NCI-H146 treated with DMSO at 0.1 percent for 48 hours (cell line): ENCODE data around the gene MAGEA9B.
"Not testable (repeated sequence)": the region's sequence is repeated elsewhere in the genome, so short reads cannot be mapped to it uniquely, and the experiment has no call there.

ENCODE experiments used
- DNase-seq: peaks from one replicate; lab custom pipeline; 2025; ENCODE audit not compliant: unreplicated experiment; lab: John Stamatoyannopoulos, UW

The MAGEA9B gene, protein sequence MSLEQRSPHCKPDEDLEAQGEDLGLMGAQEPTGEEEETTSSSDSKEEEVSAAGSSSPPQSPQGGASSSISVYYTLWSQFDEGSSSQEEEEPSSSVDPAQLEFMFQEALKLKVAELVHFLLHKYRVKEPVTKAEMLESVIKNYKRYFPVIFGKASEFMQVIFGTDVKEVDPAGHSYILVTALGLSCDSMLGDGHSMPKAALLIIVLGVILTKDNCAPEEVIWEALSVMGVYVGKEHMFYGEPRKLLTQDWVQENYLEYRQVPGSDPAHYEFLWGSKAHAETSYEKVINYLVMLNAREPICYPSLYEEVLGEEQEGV

DNA sequence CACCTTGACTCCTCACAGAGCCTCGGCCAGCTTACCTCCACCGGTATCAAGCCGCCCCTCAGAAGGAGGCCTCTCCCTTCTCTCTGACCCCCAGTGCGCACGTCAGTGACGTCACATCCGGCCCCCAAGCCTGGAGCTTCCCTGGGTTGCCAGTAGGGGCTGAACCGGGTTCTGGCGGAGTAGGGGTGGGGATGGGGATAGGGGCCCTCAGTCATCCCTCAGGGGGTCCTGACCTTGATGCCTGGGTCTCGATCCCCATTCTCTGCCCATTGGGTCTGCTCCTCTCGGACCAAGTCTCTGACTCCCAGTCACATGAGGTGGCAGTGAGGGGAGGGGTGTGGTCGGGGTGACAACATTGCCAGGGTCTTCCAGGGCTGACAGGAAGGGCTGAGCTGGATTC, at the start of gene MAGEA9B:
Gene MAGEA9B (minus strand): TSS at position 101 of the 400 bp plus-strand sequence. CDS start 4,280 bp downstream, outside the sequence.
- not testable (repeated sequence) for DNase-seq

DNA sequence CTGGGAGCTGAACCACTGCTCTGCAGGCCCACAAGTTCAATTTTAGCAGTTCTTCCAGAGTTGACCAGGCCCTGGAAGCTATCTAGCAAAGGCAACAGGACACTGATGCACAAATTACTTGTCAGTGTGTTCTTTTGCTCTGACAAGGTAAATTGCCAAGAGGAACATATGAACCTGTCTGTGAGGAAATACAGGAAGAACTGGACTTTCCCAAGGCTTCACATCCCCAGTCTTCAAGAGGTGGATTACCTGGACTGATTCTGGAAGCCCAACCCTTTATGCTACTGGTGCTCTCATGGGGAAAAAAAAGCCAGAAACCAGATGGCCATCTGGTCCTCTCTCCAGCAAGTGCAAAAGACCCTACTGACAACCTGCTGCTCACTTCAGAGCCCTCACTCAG, 46.3 kb upstream of the MAGEA9B start:
- DNase-seq: no peak

DNA sequence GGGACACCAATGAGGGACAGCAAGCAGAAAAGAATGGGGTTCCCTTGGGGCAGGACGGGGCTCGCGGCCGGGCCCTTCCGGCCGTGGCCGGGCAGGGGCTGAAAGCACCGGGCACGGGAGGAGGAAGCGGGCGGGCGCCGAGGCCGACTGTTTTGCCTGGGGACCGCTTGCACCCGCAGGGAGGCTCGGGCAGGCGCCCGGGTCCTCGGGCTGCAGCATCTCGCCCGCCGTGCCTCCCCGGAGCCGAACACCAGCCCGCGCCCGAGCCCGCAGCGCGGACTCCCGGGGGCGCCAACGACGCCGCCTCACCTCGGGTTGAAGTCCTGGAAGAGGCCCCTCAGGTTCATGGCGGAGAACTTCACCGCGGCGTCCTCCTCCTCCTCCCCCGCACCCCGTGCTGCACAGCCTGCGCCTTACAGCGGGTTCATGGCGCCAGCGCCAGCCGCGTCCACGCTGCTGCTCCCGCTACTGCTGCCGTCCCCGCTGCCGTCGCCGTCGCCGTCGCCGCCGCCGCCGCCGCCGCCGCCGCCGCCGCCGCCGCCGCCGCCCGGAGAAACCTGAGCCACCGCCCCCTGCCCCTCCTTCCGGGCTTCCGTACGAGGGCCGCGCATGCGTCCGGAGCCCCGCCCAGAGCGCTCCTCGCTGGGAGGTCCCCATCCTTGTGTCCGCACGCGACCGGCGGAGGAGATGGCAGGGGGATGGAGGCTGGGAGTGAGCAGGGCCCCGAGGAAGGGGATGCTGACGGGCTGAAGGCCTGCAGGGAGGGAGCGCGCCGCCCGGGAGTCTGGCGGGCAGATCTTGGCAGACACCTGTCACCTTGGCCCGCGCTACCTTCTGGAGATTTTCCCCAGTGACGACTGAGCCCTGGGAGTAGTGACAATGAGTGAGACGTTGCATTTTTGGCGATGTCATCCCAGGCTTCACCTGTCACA, 44.2 kb upstream of the MAGEA9B start, which contains the start of gene TMEM185A:
Gene TMEM185A (minus strand): TSS at position 559 of the 932 bp plus-strand sequence. CDS start 212 bp downstream, at position 347.
- peak; percentile 33 for DNase-seq

DNA sequence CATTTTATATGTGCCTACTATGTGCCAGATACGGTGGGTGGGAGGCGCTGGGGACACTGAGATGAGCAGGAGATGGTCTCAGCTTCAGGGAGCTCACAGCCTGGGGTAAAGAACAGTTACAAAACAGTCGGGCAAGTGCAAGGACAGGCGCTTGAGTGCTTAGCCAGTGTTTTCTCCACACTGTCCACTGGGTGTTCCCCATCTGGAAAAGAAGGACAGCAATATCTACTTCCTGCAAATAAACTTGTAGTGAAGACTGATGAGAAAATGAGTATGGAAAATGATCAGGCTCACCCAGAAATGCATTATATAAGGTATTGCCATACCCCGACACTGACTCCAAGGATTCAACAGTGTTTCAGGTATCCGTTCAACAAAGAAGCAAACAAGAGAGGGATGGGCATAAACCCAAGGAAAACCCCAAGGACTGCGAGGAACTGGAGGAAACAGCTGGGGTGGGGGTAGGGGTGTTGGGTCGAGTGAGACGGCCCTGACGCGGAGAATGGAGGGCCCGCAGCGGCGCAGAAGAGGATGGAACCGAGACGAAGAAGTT, 43.5 kb upstream of the MAGEA9B start:
- DNase-seq: no peak

DNA sequence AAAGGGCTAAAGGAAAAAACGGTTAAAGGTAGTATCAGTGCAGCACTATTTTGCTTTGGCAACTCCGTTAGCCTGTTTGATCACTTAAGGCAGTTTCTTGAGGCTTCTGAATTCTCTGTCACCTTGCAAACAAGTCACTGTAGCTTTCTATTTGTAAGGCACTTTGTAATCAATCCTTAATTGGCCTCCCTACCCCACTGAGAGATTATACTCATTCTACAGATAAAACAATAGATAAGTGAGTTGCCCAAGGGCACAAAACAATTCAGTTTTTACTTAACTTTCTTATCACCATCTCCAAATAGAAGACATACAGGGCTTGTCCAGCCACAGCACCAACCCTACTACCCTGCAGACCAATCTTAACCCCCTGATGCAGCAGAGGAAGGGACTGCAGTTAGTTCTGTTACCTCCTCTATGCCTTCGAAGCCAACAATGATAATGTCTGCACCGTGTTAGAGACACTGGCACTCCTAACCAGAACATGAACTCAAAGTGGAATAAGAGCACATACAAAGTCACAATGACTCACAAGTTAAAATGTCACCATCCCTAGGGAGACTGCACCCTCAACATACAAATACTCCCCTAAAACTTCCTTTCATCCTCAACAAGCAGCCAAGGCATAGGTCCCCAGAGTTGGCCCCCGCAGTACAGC, 42.6 kb upstream of the MAGEA9B start:
- peak; percentile 1 for DNase-seq

DNA sequence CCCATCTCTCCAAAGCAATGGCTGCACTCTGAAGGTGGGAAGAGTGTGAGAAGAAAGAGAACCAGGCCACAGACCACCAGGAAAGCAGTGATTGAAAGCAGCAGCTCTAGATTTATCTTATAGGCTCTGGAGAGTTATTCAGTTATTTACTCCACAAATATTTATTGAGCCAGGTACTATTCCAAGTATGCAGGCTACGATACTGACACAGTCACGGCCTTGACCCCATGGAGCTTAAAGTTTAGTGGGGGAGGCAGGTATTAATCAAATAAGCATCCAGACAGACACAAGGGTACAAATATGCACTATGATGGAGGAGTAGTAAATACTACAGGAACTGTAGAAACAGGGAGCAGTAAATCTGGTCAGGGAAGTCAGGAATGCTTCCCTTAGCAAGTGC, 41.5 kb upstream of the MAGEA9B start:
- no peak for DNase-seq

DNA sequence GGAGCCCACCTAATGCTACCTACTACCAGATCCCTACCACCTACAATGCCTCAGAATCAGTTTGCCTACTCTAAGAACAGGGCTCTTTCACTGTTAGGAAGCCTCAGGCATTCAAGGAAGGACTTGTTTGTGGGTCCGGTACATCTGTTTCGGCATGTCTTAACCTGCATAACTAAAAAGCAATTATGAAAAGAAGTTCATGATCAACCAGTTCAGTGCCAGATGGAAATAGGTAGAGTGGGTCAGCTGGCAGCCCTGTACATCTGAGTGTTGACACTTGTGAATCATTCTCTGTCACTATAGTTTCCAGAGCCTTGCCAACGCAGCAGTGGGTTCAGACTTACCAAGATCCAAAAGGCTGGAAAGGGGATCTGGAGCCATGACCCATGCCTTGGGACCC, 41.0 kb upstream of the MAGEA9B start:
- no peak for DNase-seq

DNA sequence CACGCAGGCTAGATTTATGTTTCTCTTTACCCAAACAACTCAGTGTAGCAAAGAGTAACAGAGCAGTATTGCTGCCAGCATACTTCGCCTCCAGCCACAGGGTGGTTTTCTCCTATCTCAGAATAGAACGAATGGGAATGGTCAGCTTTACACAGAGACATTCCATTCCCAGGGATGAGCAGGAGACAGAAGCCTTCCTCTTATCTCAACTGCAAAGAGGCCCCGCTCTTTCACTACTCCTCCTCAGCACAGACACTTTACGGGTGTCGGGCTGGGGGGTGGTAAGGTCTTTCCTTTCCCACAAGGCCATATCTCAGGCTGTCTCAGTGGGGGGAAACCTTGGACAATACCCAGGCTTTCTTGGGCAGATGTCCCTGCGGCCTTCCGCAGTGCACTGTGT, 39.6 kb upstream of the MAGEA9B start:
- DNase-seq: not testable (repeated sequence)

DNA sequence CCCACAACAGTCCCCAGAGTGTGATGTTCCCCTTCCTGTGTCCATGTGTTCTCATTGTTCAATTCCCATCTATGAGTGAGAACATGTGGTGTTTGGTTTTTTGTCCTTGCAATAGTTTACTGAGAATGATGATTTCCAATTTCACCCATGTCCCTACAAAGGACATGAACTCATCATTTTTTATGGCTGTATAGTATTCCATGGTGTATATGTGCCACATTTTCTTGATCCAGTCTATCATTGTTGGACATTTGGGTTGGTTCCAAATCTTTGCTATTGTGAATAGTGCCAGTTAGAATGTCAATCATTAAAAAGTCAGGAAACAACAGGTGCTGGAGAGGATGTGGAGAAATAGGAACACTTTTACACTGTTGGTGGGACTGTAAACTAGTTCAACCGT, 32.4 kb upstream of the MAGEA9B start:
- not testable (repeated sequence) for DNase-seq

DNA sequence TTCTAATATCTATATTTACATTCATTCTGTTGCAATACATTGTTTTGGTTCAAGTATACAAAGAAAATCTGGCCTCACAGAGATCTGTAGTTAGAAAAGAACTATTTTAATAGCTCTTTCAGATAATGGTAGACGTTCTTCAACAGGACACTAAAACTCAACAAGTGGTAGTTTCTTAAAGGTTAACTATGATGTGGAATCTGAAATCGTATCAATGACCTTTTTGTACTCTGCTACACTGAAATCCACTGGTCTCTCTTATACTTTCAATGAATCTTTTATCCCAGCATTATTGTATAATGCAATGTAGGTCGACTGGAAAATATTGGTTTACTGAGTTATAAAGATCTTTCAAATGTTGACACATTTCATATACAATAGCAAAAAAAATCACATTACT, 31.6 kb upstream of the MAGEA9B start:
- no peak for DNase-seq

DNA sequence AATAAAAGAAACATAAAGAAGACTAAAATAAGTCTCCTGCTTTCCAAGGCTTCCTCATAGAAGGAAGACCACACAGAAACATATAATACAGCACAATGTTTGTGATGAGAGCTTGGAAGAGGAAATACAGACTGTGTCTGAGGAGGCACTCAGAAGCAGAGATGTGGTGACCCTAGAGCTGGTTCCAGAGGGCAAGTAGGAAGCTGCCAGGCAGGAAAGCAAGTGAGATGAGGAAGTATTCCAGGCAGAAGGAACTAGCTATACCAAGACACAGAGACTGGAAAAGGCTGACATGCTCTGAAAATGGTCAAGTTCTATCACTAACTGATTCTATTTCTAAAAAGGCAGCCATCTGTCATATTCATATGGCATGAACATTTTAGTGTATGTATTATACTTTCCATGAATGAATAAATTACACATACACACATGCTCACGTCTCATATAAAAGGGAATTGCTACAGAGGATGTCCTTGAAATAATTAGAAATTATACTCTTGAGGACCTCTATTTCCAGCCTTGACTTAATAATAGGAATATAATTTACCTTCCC, 24.4 kb upstream of the MAGEA9B start:
- DNase-seq: no peak

DNA sequence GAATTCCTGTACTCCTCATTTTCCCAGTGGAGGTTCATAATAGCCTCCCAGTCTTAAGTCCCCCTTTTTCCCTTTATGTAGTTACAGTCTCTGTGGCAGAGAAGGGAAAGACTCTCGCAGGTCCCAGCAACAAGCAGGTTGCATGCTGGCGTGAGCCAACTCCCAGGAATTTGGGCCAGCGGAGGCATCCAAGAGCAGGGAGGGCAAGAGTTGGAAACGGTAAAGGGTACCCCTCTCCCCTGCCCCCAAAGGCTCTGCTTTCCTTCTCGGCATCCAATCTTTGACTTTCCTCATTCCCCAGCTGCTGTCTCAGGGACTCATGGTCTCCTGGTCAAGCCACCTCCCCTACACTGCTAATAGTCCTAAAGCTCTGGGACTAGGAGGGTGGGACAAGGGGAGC, 23.3 kb upstream of the MAGEA9B start:
- DNase-seq: no peak

DNA sequence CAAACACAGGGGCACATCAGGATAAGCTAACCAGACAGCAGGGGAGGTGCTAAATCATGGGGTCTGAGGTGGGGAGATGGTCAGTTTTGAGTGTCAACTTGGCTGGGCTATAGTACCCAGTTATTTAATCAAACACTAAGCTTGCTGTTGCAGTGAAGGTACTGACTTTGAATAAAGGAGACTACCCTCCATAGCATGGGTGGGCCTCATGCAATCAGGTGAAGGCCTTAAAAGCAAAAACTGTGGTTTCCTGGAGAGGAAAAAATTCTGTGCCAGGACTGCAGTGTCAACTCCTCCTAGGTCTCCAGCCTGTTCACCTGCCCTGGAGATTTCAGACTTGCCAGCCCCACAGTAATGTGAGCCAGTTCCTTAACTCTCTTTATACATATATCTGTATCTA, 20.4 kb upstream of the MAGEA9B start:
- DNase-seq: no peak

DNA sequence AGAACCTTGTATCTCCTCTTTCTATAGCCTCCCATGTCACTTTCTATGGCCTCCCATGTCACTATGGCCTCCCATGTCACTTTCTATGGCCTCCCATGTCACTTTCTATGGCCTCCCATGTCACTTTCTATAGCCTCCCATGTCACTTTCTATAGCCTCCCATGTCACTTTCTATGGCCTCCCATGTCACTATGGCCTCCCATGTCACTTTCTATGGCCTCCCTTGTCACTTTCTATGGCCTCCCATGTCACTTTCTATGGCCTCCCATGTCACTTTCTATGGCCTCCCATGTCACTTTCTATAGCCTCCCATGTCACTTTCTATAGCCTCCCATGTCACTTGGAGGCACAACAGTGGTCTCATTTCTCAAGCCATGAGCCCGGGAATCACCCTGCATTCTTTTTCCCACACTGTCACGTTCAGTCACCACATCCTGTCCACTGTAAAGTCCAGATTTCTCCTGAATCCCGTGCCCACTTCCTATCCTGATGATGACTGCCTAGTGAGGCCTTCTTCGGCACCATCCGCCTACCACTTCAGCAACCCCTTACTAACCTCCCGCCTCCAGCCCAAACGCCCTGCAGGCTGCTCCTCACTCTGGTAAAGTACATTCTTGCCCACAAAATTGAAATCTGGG, 18.1 kb upstream of the MAGEA9B start:
- DNase-seq: not testable (repeated sequence)

DNA sequence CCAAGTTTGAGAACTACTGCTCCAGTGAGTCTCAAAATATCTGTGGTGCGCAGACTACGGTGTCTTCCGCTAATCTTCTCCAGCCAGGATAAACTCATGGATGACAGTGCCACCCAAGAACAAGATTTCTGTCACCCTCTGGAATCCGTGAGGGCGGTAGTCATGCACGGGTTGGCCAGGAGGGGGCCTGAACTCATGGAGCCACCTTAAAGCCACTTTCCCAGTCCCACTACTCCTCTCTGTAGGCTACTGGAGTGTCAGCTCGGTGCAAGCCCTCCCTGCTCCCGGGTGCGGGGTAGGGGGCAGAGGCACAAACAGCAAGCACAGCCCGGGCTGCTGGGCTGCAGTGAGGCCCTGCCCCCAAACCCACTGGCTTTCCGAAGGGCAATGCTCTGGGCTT, 11.3 kb upstream of the MAGEA9B start:
- not testable (repeated sequence) for DNase-seq

DNA sequence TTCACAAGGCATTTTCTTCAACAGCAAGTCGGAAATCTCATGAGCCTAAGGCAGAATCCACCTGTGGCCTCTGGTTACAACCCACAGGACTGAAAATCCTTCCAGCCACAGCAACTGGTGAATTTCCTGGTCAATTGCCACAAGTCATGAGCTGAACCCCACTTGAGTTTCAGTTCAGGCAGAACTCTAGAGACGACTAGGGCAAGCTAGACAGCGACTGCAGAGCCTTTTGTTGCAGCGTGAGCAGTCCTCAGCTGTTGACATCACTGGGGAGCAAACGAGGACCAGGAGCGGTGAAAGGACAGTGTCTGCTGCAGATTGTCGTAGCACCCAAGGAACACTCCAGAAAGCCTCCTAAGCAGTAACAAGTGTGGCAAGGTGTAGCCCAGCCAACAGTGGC, 8.7 kb upstream of the MAGEA9B start:
- not testable (repeated sequence) for DNase-seq

DNA sequence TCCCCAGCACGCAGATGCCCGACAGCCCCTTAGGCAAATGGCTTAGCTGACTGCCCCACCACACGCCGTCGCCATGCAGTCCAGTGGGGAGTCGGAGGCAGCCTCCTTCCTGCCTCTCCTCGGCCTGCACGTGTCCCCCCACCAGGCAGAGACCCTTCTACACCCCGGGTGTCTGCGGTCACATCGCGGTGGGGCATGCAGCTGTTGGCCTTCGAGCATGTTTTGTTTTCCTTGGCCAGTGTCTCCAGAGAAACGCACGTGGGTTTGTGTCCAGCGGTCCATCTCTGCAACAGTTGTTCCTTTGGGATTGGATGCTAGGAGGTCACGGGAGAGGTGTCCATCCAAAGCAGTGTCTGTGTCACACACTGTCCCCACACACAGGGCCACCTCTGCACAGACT, 8.0 kb upstream of the MAGEA9B start, which contains the start of gene HSFX2:
Gene HSFX2 (minus strand): TSS at position 101 of the 400 bp plus-strand sequence. CDS start 614 bp downstream, outside the sequence.
- DNase-seq: not testable (repeated sequence)

DNA sequence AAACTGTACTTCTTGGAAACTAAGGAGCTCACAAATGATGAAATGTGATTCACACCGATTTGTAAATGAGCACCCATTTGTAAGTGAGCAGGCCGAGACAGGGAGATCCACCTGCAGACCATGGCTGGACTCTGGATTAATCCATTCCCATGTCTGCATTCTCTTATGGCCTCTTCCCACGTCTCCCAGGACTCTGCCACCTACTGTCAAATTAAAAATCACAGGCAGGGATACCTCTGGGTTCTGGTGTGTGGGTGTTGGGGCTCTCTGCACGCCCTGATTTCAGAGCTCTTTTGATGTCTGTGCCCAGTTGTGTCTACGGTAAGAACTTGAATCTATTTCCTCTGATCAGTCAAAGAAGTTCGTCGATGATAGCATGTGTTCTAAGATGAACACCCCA, 3.7 kb upstream of the MAGEA9B start:
- DNase-seq: not testable (repeated sequence)

DNA sequence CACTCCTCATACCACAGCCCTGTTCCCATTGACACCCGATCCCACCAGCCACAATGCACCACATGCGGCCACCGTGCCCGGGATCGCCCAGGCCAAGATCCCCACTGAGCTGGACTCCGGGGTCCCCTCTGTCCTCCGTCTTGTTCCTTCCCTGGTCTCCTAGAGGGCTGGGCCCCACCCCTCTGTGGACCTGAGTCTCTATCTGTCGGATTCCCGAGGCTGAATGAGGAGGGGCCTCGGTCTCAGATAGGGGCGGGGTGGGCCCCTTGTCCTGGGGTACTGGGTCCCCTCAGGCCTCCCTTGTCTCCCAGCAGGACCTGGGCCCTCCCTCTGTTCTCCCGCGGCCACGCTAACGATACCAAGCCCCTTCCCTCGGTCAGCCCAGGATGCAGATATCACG, 1.6 kb downstream of the MAGEA9B start:
- DNase-seq: not testable (repeated sequence)

DNA sequence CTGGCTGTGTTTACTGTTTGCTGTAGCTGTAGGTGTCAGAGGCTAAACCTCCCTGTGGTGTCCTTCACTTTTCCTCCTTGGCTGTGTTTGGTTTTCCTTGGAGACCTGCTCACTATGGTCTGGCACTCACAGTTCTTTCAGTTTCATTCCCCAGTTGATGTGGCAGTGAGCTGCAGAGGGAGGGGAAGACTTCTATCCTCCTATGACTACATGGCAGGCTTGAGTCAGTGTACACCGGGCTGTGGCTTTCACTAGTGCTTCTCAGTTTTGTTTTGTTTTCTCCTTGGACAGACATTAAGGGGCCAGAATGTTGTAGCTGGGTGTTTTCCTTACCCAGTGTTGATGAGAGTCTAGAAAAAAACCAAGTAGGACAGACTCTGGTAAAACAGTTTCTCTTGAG, 13.8 kb downstream of the MAGEA9B start:
- not testable (repeated sequence) for DNase-seq
